Occipital lobe (tissue), 2 donors: ENCODE measurements around the gene CIBAR2. TPM values are rescaled to one million over a fixed set of nuclear protein-coding genes. Genes with fewer than 3 reads are reported as not detected.
"Not testable (repeated sequence)": the region's sequence is repeated elsewhere in the genome, so short reads cannot be mapped to it uniquely, and the experiment has no call there.

Experiments
- DNase-seq: peaks from one replicate; lab custom pipeline; 2025; lab: John Stamatoyannopoulos, UW
- total RNA-seq: library from RNA; depleted of rRNA; stranded (reverse); fragments of >200 nt; gene quantifications from one replicate; pipeline ENCODE4 v1.2.3, GENCODE V29; 2014

Gene CIBAR2
- total RNA-seq, 1 donor from 2014 or later: not detected

- no peak for DNase-seq
Observed at GRCh38 chr16:85128079-85128837, 16.0 kb upstream of the CIBAR2 start.

- no peak for DNase-seq
Observed at GRCh38 chr16:85127379-85127723, 15.1 kb upstream of the CIBAR2 start.

GRCh38 chr16:85126705-85127378 is 14.6 kb upstream of the CIBAR2 start:
- peak; percentile 39 for DNase-seq

GRCh38 chr16:85126394-85126704 is 14.1 kb upstream of the CIBAR2 start:
- DNase-seq: no peak

- DNase-seq: no peak
Observed at GRCh38 chr16:85125570-85126393, 13.5 kb upstream of the CIBAR2 start.

- DNase-seq: no peak
Observed at GRCh38 chr16:85124636-85125346, 12.5 kb upstream of the CIBAR2 start.

- DNase-seq: peak; percentile 35
Observed at GRCh38 chr16:85123891-85124635, 11.8 kb upstream of the CIBAR2 start.

- DNase-seq: not testable (repeated sequence)
Observed at GRCh38 chr16:85123441-85123840, 11.2 kb upstream of the CIBAR2 start.

GRCh38 chr16:85120006-85120340 is 7.7 kb upstream of the CIBAR2 start:
- DNase-seq: no peak

- DNase-seq: no peak
Observed at GRCh38 chr16:85117418-85117817, 5.1 kb upstream of the CIBAR2 start.

GRCh38 chr16:85114909-85115567 is 2.8 kb upstream of the CIBAR2 start:
- peak; percentile 59 for DNase-seq

GRCh38 chr16:85113913-85114312 is 1.6 kb upstream of the CIBAR2 start:
- no peak for DNase-seq

- no peak for DNase-seq
Observed at GRCh38 chr16:85113168-85113733, 979 bp upstream of the CIBAR2 start.

GRCh38 chr16:85111184-85111583 is 1.1 kb downstream of the CIBAR2 start:
- DNase-seq: no peak

GRCh38 chr16:85110105-85110504 is 2.2 kb downstream of the CIBAR2 start:
- no peak for DNase-seq

- no peak for DNase-seq
Observed at GRCh38 chr16:85107532-85107931, 4.7 kb downstream of the CIBAR2 start.

GRCh38 chr16:85107083-85107482 is 5.2 kb downstream of the CIBAR2 start:
- DNase-seq: no peak

GRCh38 chr16:85105475-85105874 is 6.8 kb downstream of the CIBAR2 start:
- no peak for DNase-seq

GRCh38 chr16:85104821-85105391 is 7.4 kb downstream of the CIBAR2 start:
- DNase-seq: no peak

- no peak for DNase-seq
Observed at GRCh38 chr16:85104147-85104546, 8.1 kb downstream of the CIBAR2 start.
